Sigmoid colon (tissue), 7 donors: ENCODE data around the gene FAM227B. TPM values are rescaled to one million over a fixed set of nuclear protein-coding genes. Genes with fewer than 3 reads are reported as not detected.

Source experiments
- DNase-seq: peaks from one replicate; pipeline ENCODE4 v3.0.0-alpha.2; 2019
- H3K27ac ChIP-seq, 4 donors: fragments of 200-600 bp; sonication (generic); one replicate each; pipeline ENCODE4 v1.5.1; 2016 to 2019; ENCODE audit warnings: mild to moderate bottlenecking in 1 of 4
- H3K27me3 ChIP-seq, 3 donors: fragments of 200-600 bp; sonication (generic); one replicate each; pipeline ENCODE4 v1.5.1; 2019; ENCODE audit warnings: mild to moderate bottlenecking in 1 of 3
- H3K36me3 ChIP-seq, 4 donors: fragments of 200-600 bp; sonication (generic); one replicate each; pipeline ENCODE4 v1.5.1; 2016 to 2019
- H3K4me1 ChIP-seq, 4 donors: fragments of 200-600 bp; sonication (generic); one replicate each; pipeline ENCODE4 v1.5.1; 2017 to 2019
- H3K4me3 ChIP-seq, 4 donors: fragments of 200-600 bp; sonication (generic); one replicate each; pipeline ENCODE4 v1.5.1; 2017 to 2019; ENCODE audit warnings: mild to moderate bottlenecking in 2 of 4, moderate library complexity in 1 of 4
- H3K9me3 ChIP-seq, 4 donors: fragments of 200-600 bp in 3 of 4; sonication (generic) in 3 of 4; one replicate each; pipeline versions ENCODE4 v1.5.1 to v1.6.1; 2013 to 2019
- EP300 ChIP-seq, 4 donors: sonication (generic); formaldehyde crosslinking; IDR thresholded peaks; one replicate each; pipeline ENCODE4 v1.6.1; 2017; ENCODE audit warnings: antibody characterized with exemption in 4 of 4
- POLR2A ChIP-seq, 2 donors: fragments of 450-650 bp; IDR thresholded peaks; one replicate each; pipeline ENCODE4 v1.6.1; 2016; ENCODE audit warnings: antibody characterized with exemption in 2 of 2, mild to moderate bottlenecking in 2 of 2, moderate library complexity in 2 of 2
- POLR2AphosphoS5 ChIP-seq, 4 donors: sonication (generic); formaldehyde crosslinking; IDR thresholded peaks; one replicate each; pipeline ENCODE4 v1.6.1; 2017; ENCODE audit warnings: antibody characterized with exemption in 4 of 4
- WGBS, 2 donors: extraction: QIAGEN DNeasy Blood & Tissue Kit; methylation state at CpG; one replicate each; pipeline ENCODE4 v1.1.7; 2013; 5-methylcytosine and 5-hydroxymethylcytosine counted together
- intact Hi-C: fragments of 100-400 bp; cut with DNase I; formaldehyde crosslinking; loops from one replicate; pipeline ENCODE4 v1.15.1; 2023
- polyA plus RNA-seq, 3 donors: library from polyadenylated mRNA; stranded (reverse); fragments of 200-250 nt; gene quantifications; one replicate each; pipeline ENCODE4 v1.2.3, GENCODE V29; 2013
- total RNA-seq, 4 donors: library from RNA; depleted of rRNA; stranded (reverse); fragments of >200 nt; gene quantifications; one replicate each; pipeline ENCODE4 v1.1.0, GENCODE V29; 2016
- TF ChIP-seq, protein P1 (sequence below), 4 experiments: fragments of 450-650 bp in 3 of 4; fragments of 200-600 bp in 1 of 4; IDR thresholded peaks; one replicate each; pipeline ENCODE4 v1.5.1; 2016 to 2019; ENCODE audit warnings: antibody characterized with exemption in 4 of 4, mild to moderate bottlenecking in 3 of 4, moderate library complexity in 2 of 4
- donor health status: healthy with polysubstance abuse.
- donor health status: Bipolar disorder and iron deficiency.
- donor health status: healthy.

Gene FAM227B
- total and polyA plus RNA-seq, 7 donors, result 1.8 to 21.1 (median 11.1) TPM

DNA sequence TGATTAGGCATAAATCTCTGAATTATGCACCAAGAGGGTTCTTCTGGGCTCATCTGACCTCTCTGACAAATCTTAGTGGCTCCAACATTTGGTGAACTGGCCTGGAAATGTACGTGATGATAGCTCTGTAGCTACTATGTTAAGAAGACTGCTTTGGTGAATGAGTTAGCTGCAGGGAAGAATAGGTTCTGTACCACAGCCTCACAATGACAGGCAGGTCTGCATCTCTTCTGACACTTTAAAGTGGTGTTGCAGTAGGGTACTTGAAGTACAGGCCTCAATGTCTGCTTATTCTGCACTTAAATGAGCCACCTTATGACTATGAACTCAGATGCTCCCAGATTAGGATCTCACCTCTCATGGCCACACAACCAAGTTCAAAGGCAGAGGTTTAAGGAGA lies 190.6 kb downstream of the FAM227B start:
- Histone ChIP-seq H3K36me3 (no peaks in the 10 kb centered on the region), H3K4me3 (no peak overlapping the region), H3K4me1 (peaks cover 0 to 59% (median 40%) of the 10 kb centered on the region in 4 donors), H3K27me3 (no peaks in the 10 kb centered on the region), H3K27ac (peak overlapping the region in 3 of 4 donors; percentile 76 to 79 (median 78)), H3K9me3 (no peaks in the 10 kb centered on the region)
- DNase-seq, result no peak
- TF ChIP-seq POLR2AphosphoS5 (IDR thresholded peaks at IDR 0.05), result no peak
- TF ChIP-seq POLR2A (IDR thresholded peaks at IDR 0.05), result no peak
- TF ChIP-seq, protein P1, sequence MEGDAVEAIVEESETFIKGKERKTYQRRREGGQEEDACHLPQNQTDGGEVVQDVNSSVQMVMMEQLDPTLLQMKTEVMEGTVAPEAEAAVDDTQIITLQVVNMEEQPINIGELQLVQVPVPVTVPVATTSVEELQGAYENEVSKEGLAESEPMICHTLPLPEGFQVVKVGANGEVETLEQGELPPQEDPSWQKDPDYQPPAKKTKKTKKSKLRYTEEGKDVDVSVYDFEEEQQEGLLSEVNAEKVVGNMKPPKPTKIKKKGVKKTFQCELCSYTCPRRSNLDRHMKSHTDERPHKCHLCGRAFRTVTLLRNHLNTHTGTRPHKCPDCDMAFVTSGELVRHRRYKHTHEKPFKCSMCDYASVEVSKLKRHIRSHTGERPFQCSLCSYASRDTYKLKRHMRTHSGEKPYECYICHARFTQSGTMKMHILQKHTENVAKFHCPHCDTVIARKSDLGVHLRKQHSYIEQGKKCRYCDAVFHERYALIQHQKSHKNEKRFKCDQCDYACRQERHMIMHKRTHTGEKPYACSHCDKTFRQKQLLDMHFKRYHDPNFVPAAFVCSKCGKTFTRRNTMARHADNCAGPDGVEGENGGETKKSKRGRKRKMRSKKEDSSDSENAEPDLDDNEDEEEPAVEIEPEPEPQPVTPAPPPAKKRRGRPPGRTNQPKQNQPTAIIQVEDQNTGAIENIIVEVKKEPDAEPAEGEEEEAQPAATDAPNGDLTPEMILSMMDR (IDR thresholded peaks at IDR 0.05), result no peak
- no peak for TF ChIP-seq EP300 (IDR thresholded peaks at IDR 0.05)
- WGBS, 2 donors, result 86 to 88% methylated on average over 1 of the region's 1 CpG
- intact Hi-C loops, result no loop called here

DNA sequence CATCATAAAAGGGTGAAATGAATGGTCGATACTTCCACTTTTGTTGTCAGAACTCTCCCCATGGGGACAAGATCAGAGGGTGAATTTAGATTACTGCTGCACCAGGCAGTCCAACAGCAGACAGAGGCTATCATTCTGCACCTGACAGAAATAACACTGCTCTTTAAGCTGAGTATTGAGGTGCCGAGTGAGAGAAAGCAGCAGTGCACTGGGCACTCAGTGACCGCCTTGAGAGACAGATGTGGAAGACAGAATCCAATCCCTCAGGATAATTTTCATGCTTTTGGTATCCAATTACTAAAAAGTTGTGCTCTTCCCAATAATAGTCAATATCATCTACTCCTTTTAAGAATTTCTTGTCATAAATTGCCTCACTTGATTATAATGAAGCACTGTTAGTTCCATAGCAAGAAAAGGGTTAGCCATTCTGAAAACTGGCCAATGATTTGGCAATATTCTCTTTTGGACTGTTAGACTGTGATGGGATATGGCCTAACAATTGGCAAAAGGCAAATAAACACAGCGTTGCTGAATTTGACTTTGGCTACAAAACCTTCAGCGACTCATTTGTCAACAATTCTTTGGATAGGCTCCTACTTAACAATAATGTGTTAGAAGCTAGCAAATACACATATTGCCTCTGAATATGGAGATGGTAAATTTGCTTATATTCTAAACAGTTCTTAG lies 192.1 kb downstream of the FAM227B start:
- Histone ChIP-seq H3K27me3 (no peaks in the 10 kb centered on the region), H3K36me3 (no peaks in the 10 kb centered on the region), H3K9me3 (no peaks in the 10 kb centered on the region), H3K27ac (peak overlapping the region; percentile 64 to 79 (median 77)), H3K4me3 (peak overlapping the region in 3 of 4 donors; percentile 49 to 57 (median 56)), H3K4me1 (peaks cover 0 to 44% (median 30%) of the 10 kb centered on the region in 4 donors)
- peak; percentile 20 to 41 (median 30) for TF ChIP-seq POLR2AphosphoS5 (IDR thresholded peaks at IDR 0.05)
- TF ChIP-seq, protein P1 (IDR thresholded peaks at IDR 0.05), result no peak
- DNase-seq, result no peak
- 66 to 74% methylated on average over 5 of the region's 5 CpGs for WGBS, 2 donors
- intact Hi-C loops, result loop anchor here (5.0 to 10.0 kb wide), 2 partner anchors 39 to 476 kb away; no protein-coding TSS in a partner anchor

DNA sequence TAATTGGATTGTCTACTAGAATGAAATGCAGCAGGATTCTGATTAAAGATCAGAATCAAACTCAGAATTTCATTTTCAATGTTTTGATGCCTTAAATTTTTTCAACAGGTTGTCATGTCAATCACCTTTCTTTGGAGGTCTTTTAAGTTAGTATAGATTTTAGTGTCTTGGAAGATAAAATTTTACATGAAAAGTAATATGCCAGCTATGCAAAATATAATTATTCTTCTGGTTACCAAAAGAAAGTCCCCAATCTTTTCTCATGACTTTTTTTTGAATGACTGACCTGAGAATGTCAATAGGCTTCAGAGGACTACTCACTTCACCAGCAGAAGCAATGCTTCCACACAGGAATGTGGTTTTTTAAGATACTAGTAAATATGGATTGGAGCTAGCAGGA lies 193.2 kb downstream of the FAM227B start:
- H3K4me1 ChIP-seq, result peaks cover 0 to 37% (median 22%) of the 10 kb centered on the region in 4 donors
- no peaks in the 10 kb centered on the region for H3K27me3 ChIP-seq
- H3K36me3 ChIP-seq, result no peaks in the 10 kb centered on the region
- H3K9me3 ChIP-seq, result no peaks in the 10 kb centered on the region
- intact Hi-C loops, result loop anchor here (5.0 to 10.0 kb wide), 2 partner anchors 40 to 477 kb away; no protein-coding TSS in a partner anchor
- TF ChIP-seq POLR2A (IDR thresholded peaks at IDR 0.05), result no peak
- no peak for TF ChIP-seq EP300 (IDR thresholded peaks at IDR 0.05)
- TF ChIP-seq POLR2AphosphoS5 (IDR thresholded peaks at IDR 0.05), result no peak
- TF ChIP-seq, protein P1 (IDR thresholded peaks at IDR 0.05), result no peak
- peak overlapping the region; percentile 45 to 57 (median 52) for H3K4me3 ChIP-seq
- H3K27ac ChIP-seq, result peak overlapping the region; percentile 64 to 79 (median 77)
- no peak for DNase-seq

DNA sequence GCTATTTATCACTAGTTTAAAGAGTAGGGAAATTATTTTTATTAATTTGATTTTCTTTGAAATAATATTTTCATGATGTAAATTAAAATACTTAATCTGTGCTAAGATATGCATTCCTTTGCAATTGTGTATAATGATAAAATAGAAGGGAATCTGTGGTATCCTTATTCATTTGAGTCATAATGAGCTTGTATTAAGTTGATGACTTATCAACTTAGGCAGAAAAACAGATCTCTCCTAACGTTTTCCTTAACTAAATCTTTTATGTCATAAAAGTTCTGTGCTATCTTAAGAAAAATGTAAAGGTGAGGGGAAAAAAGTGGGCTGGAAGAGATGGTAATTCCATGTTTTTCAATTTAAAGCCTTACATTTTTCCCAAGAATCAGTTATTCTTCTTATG lies 195.7 kb downstream of the FAM227B start:
- no peak for DNase-seq
- peak overlapping the region; percentile 45 to 57 (median 52) for H3K4me3 ChIP-seq
- no peaks in the 10 kb centered on the region for H3K27me3 ChIP-seq
- no peaks in the 10 kb centered on the region for H3K9me3 ChIP-seq
- WGBS, 2 donors, result 44 to 48% methylated on average over 1 of the region's 1 CpG
- peak overlapping the region; percentile 64 to 79 (median 77) for H3K27ac ChIP-seq
- peaks cover 0 to 28% (median 18%) of the 10 kb centered on the region in 4 donors for H3K4me1 ChIP-seq
- H3K36me3 ChIP-seq, result no peaks in the 10 kb centered on the region
- no peak for TF ChIP-seq POLR2AphosphoS5 (IDR thresholded peaks at IDR 0.05)
- TF ChIP-seq, protein P1 (IDR thresholded peaks at IDR 0.05), result no peak
- no peak for TF ChIP-seq POLR2A (IDR thresholded peaks at IDR 0.05)
- TF ChIP-seq EP300 (IDR thresholded peaks at IDR 0.05), result no peak
- intact Hi-C loops, result loop anchor here (5.0 to 10.0 kb wide), 7 partner anchors 42 to 577 kb away; partner anchors contain the start of genes COPS2, DTWD1 and FAM227B
